GM19023 (cell line): ENCODE results near the gene BRSK1.
"Not testable (repeated sequence)": the region's sequence is repeated elsewhere in the genome, so short reads cannot be mapped to it uniquely, and the experiment has no call there.

ENCODE experiments used
- ATAC-seq: cut with Tn5 transposase; IDR thresholded peaks from one replicate; pipeline ENCODE4 v1.9.1; 2021; ENCODE audit warnings: mild to moderate bottlenecking, moderate library complexity; ENCODE audit not compliant: unreplicated experiment

Gene BRSK1

GRCh38 chr19:55324662-55325061 lies 40.9 kb downstream of the BRSK1 start:
- no peak for ATAC-seq

- ATAC-seq = no peak
Measured at GRCh38 chr19:55325172-55325571, 41.4 kb downstream of the BRSK1 start, which contains the start of gene TMEM150B. TSS of gene TMEM150B (minus strand) at chr19:55325341. CDS start at chr19:55321036, 4,305 bp downstream.

GRCh38 chr19:55328774-55329318 lies 45.0 kb downstream of the BRSK1 start:
- not testable (repeated sequence) for ATAC-seq

- not testable (repeated sequence) for ATAC-seq
Measured at GRCh38 chr19:55329791-55330190, 46.0 kb downstream of the BRSK1 start.

- ATAC-seq = no peak
Measured at GRCh38 chr19:55333870-55334269, 50.1 kb downstream of the BRSK1 start.

GRCh38 chr19:55336101-55336500 lies 52.3 kb downstream of the BRSK1 start:
- ATAC-seq = no peak

- peak; percentile 83 for ATAC-seq
Measured at GRCh38 chr19:55339105-55339888, 55.5 kb downstream of the BRSK1 start, which contains the start of gene KMT5C. TSS of gene KMT5C (plus strand) at chr19:55339876. CDS start at chr19:55341937, 2,061 bp downstream.

GRCh38 chr19:55339889-55340783 lies 56.3 kb downstream of the BRSK1 start:
- ATAC-seq = no peak

GRCh38 chr19:55340784-55341147 lies 57.0 kb downstream of the BRSK1 start:
- ATAC-seq = no peak

GRCh38 chr19:55341171-55341588 lies 57.4 kb downstream of the BRSK1 start:
- ATAC-seq = no peak

- ATAC-seq = no peak
Measured at GRCh38 chr19:55341595-55342531, 58.1 kb downstream of the BRSK1 start.

GRCh38 chr19:55344444-55344843 lies 60.6 kb downstream of the BRSK1 start:
- no peak for ATAC-seq

GRCh38 chr19:55345101-55345817 lies 61.5 kb downstream of the BRSK1 start:
- ATAC-seq = no peak

GRCh38 chr19:55345818-55346724 lies 62.3 kb downstream of the BRSK1 start:
- ATAC-seq = no peak

GRCh38 chr19:55346725-55347441 lies 63.1 kb downstream of the BRSK1 start:
- no peak for ATAC-seq

GRCh38 chr19:55347442-55348009 lies 63.7 kb downstream of the BRSK1 start:
- ATAC-seq = no peak

GRCh38 chr19:55348317-55349034 lies 64.7 kb downstream of the BRSK1 start:
- no peak for ATAC-seq
